Breast epithelium (tissue), 4 donors: Measurements from ENCODE around the gene CNTN1. TPM values are rescaled to one million over a fixed set of nuclear protein-coding genes. Genes with fewer than 3 reads are reported as not detected.

Experiments
- DNase-seq, 2 donors: peaks; one replicate each; pipeline ENCODE4 v3.0.0-alpha.2; 2019; ENCODE audit warnings: low spot score in 2 of 2
- H3K27ac ChIP-seq, 2 donors: fragments of 200-600 bp; sonication (generic) in 1 of 2; one replicate each; pipeline ENCODE4 v1.5.1; 2016 to 2019; ENCODE audit warnings: mild to moderate bottlenecking in 1 of 2
- H3K27me3 ChIP-seq, 2 donors: fragments of 200-600 bp; sonication (generic) in 1 of 2; one replicate each; pipeline versions ENCODE4 v1.5.1 to v1.6.0; 2017 to 2019; ENCODE audit warnings: control low read depth in 1 of 2, mild to moderate bottlenecking in 1 of 2
- H3K36me3 ChIP-seq: fragments of 200-600 bp; one replicate; pipeline ENCODE4 v1.5.1; 2019
- H3K4me1 ChIP-seq, 2 donors: fragments of 200-600 bp; sonication (generic); one replicate each; pipeline ENCODE4 v1.5.1; 2016 to 2019; ENCODE audit warnings: control low read depth in 1 of 2
- H3K4me3 ChIP-seq, 3 donors: fragments of 200-600 bp; sonication (generic); 1 replicate in 2 of 3; 2 replicates in 1 of 3; pipeline ENCODE4 v1.5.1; 2016 to 2019; ENCODE audit warnings: mild to moderate bottlenecking in 3 of 3, moderate library complexity in 2 of 3
- H3K9me3 ChIP-seq, 2 donors: fragments of 200-600 bp; sonication (generic) in 1 of 2; one replicate each; pipeline ENCODE4 v1.5.1; 2016 to 2019; ENCODE audit warnings: control low read depth in 1 of 2
- POLR2A ChIP-seq: fragments of 450-650 bp; IDR thresholded peaks from one replicate; pipeline ENCODE4 v1.6.1; 2016; ENCODE audit warnings: antibody characterized with exemption, mild to moderate bottlenecking, moderate library complexity
- POLR2AphosphoS5 ChIP-seq, 3 donors: sonication (generic); formaldehyde crosslinking; IDR thresholded peaks; one replicate each; pipeline ENCODE4 v1.6.1; 2017; ENCODE audit warnings: antibody characterized with exemption in 3 of 3
- intact Hi-C: fragments of 100-400 bp; cut with DNase I; formaldehyde crosslinking; loops from one replicate; pipeline ENCODE4 v1.15.1; 2023; ENCODE audit warnings: low total_unique reads
- total RNA-seq, 3 donors: library from RNA; depleted of rRNA; stranded (reverse); fragments of >200 nt; gene quantifications; one replicate each; pipeline ENCODE4 v1.1.0, GENCODE V29; 2016
- TF ChIP-seq, protein P1 (sequence below), 3 donors: fragments of 450-650 bp; IDR thresholded peaks; one replicate each; pipeline ENCODE4 v1.5.1; 2016 to 2017; ENCODE audit warnings: antibody characterized with exemption in 3 of 3, mild to moderate bottlenecking in 3 of 3, moderate library complexity in 3 of 3

CNTN1 gene
- total RNA-seq, 3 donors from 2014 or later: 1.1 to 16.4 (median 7.2) TPM

- intact Hi-C loops: no loop called here
- TF ChIP-seq POLR2A (no peak), POLR2AphosphoS5 (IDR thresholded peaks at IDR 0.05) (no peak)
- TF ChIP-seq, protein P1, sequence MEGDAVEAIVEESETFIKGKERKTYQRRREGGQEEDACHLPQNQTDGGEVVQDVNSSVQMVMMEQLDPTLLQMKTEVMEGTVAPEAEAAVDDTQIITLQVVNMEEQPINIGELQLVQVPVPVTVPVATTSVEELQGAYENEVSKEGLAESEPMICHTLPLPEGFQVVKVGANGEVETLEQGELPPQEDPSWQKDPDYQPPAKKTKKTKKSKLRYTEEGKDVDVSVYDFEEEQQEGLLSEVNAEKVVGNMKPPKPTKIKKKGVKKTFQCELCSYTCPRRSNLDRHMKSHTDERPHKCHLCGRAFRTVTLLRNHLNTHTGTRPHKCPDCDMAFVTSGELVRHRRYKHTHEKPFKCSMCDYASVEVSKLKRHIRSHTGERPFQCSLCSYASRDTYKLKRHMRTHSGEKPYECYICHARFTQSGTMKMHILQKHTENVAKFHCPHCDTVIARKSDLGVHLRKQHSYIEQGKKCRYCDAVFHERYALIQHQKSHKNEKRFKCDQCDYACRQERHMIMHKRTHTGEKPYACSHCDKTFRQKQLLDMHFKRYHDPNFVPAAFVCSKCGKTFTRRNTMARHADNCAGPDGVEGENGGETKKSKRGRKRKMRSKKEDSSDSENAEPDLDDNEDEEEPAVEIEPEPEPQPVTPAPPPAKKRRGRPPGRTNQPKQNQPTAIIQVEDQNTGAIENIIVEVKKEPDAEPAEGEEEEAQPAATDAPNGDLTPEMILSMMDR (IDR thresholded peaks at IDR 0.05): no peak
- H3K27ac ChIP-seq: no peak overlapping the region
- no peak overlapping the region for H3K4me3 ChIP-seq
- DNase-seq: no peak
- H3K4me1 ChIP-seq: no peaks in the 10 kb centered on the region
- H3K36me3 ChIP-seq: no peaks in the 10 kb centered on the region
- H3K9me3 ChIP-seq: peaks cover 0 to 14% of the 10 kb centered on the region in 2 donors
- no peaks in the 10 kb centered on the region for H3K27me3 ChIP-seq
These were observed 45.3 kb upstream of the CNTN1 start for GRCh38 chr12:40646911-40647310.

DNA sequence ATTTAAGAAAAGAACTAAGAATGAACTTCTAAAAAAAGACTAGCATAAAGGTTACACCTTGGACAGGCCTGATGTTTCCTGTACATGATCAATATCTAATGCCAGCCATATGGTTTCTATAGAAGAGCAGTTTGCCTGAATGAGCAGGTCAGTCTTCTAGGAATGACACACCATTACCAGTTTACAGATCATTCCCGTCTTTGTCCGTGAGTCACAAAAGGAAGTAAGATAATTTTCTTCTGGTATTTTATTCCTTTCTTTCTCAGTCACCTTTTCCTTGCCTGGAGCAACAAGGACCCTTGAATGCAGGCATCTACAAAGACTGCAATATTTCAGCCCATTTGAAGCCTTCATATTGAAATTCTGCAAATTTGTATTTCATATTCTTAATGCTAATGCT is 44.6 kb upstream of the CNTN1 start:
- H3K4me1 ChIP-seq: no peaks in the 10 kb centered on the region
- no peaks in the 10 kb centered on the region for H3K36me3 ChIP-seq
- no peaks in the 10 kb centered on the region for H3K27me3 ChIP-seq
- no peak overlapping the region for H3K4me3 ChIP-seq
- DNase-seq: no peak
- H3K9me3 ChIP-seq: peaks cover 0 to 13% of the 10 kb centered on the region in 2 donors
- intact Hi-C loops: no loop called here
- no peak overlapping the region for H3K27ac ChIP-seq
- no peak for TF ChIP-seq POLR2A
- TF ChIP-seq, protein P1 (IDR thresholded peaks at IDR 0.05): no peak
- no peak for TF ChIP-seq POLR2AphosphoS5 (IDR thresholded peaks at IDR 0.05)

GRCh38 chr12:40648519-40648918 is 43.7 kb upstream of the CNTN1 start:
- intact Hi-C loops: no loop called here
- peaks cover 0 to 7% of the 10 kb centered on the region in 2 donors for H3K9me3 ChIP-seq
- H3K4me1 ChIP-seq: no peaks in the 10 kb centered on the region
- DNase-seq: no peak
- H3K27ac ChIP-seq: no peak overlapping the region
- TF ChIP-seq, protein P1 (IDR thresholded peaks at IDR 0.05): no peak
- TF ChIP-seq POLR2A (no peak), POLR2AphosphoS5 (IDR thresholded peaks at IDR 0.05) (no peak)
- no peak overlapping the region for H3K4me3 ChIP-seq
- no peaks in the 10 kb centered on the region for H3K27me3 ChIP-seq
- H3K36me3 ChIP-seq: no peaks in the 10 kb centered on the region

GRCh38 chr12:40650038-40650704 is 42.1 kb upstream of the CNTN1 start:
- H3K9me3 ChIP-seq: peaks cover 0 to 7% of the 10 kb centered on the region in 2 donors

DNA sequence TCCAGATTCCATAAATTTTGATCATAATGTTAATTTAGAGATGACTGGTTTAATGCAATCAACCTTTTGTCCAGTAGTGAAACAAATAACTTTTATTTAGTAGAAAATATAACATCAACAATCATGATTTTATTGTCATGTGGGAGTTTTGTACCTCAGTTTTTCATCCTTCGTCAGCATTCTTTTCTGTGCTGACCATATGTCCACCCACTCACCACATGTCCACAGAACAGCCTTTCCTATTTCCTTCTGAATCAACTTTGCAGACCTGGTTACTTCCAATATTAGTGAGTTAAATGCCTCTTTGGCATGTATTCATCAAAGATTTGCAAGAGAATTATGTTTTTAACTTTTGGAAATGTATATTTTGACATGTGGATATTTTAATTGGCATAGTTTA is 36.8 kb upstream of the CNTN1 start:
- no peak for DNase-seq
- H3K4me3 ChIP-seq: no peak overlapping the region
- intact Hi-C loops: no loop called here
- no peaks in the 10 kb centered on the region for H3K27me3 ChIP-seq
- TF ChIP-seq POLR2AphosphoS5 (IDR thresholded peaks at IDR 0.05) (no peak), POLR2A (no peak)
- TF ChIP-seq, protein P1 (IDR thresholded peaks at IDR 0.05): no peak
- H3K4me1 ChIP-seq: no peaks in the 10 kb centered on the region
- no peaks in the 10 kb centered on the region for H3K36me3 ChIP-seq
- H3K9me3 ChIP-seq: peaks cover 0 to 7% of the 10 kb centered on the region in 2 donors
- no peak overlapping the region for H3K27ac ChIP-seq

More at GRCh38 chr12:40650038-40650704, 42.1 kb upstream of the CNTN1 start:
- TF ChIP-seq, protein P1 (IDR thresholded peaks at IDR 0.05): no peak
- no peak for TF ChIP-seq POLR2A
- DNase-seq: no peak
- H3K27me3 ChIP-seq: no peaks in the 10 kb centered on the region
- no peak overlapping the region for H3K4me3 ChIP-seq
- H3K27ac ChIP-seq: no peak overlapping the region
- intact Hi-C loops: no loop called here
- H3K4me1 ChIP-seq: no peaks in the 10 kb centered on the region
- H3K36me3 ChIP-seq: no peaks in the 10 kb centered on the region
